HepG2 (cell line): Measurements from ENCODE around the gene TMEM116. TPM values are rescaled to one million over a fixed set of nuclear protein-coding genes. Genes with fewer than 3 reads are reported as not detected.

Experiments
- DRAP1 ChIP-seq: IDR thresholded peaks from 2 replicates; pipeline ENCODE4 v1.6.1; 2016; ENCODE audit warnings: missing genetic modification reagents, missing compliant biosample characterization
- FUBP1 ChIP-seq: sonication (generic); formaldehyde crosslinking; IDR thresholded peaks from 2 replicates; pipeline ENCODE4 v1.5.1; 2020; ENCODE audit warnings: missing genetic modification reagents, mild to moderate bottlenecking, borderline replicate concordance
- HOMEZ ChIP-seq: IDR thresholded peaks from 2 replicates; pipeline ENCODE4 v1.6.1; 2016; ENCODE audit warnings: low read depth
- KDM6A ChIP-seq: IDR thresholded peaks from 2 replicates; pipeline ENCODE4 v1.6.1; 2016; ENCODE audit warnings: low read depth
- MBNL3 ChIP-seq: fragments of 250-450 bp; sonication (Bioruptor Pico); conservative IDR thresholded peaks from 2 replicates; pipeline ENCODE4 v1.8.0; 2022; ENCODE audit warnings: mild to moderate bottlenecking, inconsistent platforms
- MLLT10 ChIP-seq: sonication (generic); formaldehyde crosslinking; IDR thresholded peaks from 2 replicates; pipeline ENCODE4 v1.4.0; 2020; ENCODE audit warnings: missing genetic modification reagents
- PHF8 ChIP-seq: sonication (generic); formaldehyde crosslinking; IDR thresholded peaks from 2 replicates; pipeline ENCODE4 v1.5.0; 2020; ENCODE audit warnings: missing genetic modification reagents
- PLRG1 ChIP-seq: fragments of 450-650 bp; conservative IDR thresholded peaks from 2 replicates; pipeline ENCODE4 v1.6.1; 2016
- RAD51 ChIP-seq: fragments of 450-650 bp; IDR thresholded peaks from 2 replicates; pipeline ENCODE4 v1.6.1; 2016; ENCODE audit warnings: borderline replicate concordance
- SKIL ChIP-seq: sonication (generic); formaldehyde crosslinking; IDR thresholded peaks from 2 replicates; pipeline ENCODE4 v1.8.0; 2022; ENCODE audit warnings: missing genetic modification reagents, mild to moderate bottlenecking, moderate library complexity, borderline replicate concordance
- THAP11 ChIP-seq: IDR thresholded peaks from 2 replicates; pipeline ENCODE4 v1.6.1; 2016; ENCODE audit warnings: missing biosample characterization, missing genetic modification reagents
- ZMYM2 ChIP-seq: sonication (generic); formaldehyde crosslinking; IDR thresholded peaks from 2 replicates; pipeline ENCODE4 v1.8.0; 2022; ENCODE audit warnings: mild to moderate bottlenecking, missing genetic modification reagents
- ZNF142 ChIP-seq: sonication (generic); formaldehyde crosslinking; IDR thresholded peaks from 2 replicates; pipeline ENCODE4 v1.4.0; 2020; ENCODE audit warnings: missing genetic modification reagents
- ZNF549 ChIP-seq: sonication (generic); formaldehyde crosslinking; IDR thresholded peaks from 2 replicates; pipeline ENCODE4 v1.5.0; 2020; ENCODE audit warnings: missing genetic modification reagents
- ZNF563 ChIP-seq: sonication (generic); formaldehyde crosslinking; IDR thresholded peaks from 2 replicates; pipeline ENCODE4 v1.8.0; 2022; ENCODE audit warnings: mild to moderate bottlenecking, moderate library complexity, missing genetic modification reagents
- ZNF580 ChIP-seq: IDR thresholded peaks from 2 replicates; pipeline ENCODE4 v1.6.1; 2016; ENCODE audit warnings: low read depth, borderline replicate concordance
- ZNF678 ChIP-seq: sonication (generic); formaldehyde crosslinking; IDR thresholded peaks from 2 replicates; pipeline ENCODE4 v1.4.0; 2020; ENCODE audit warnings: mild to moderate bottlenecking, missing genetic modification reagents
- polyA plus RNA-seq, 8 experiments: library from polyadenylated mRNA; depleted of rRNA in 3 of 8; stranded (reverse) in 7 of 8; unstranded in 1 of 8; fragments of >200 nt; fragmentation: Illumina TruSeq in 4 of 8; extraction: Trizol in 4 of 8; gene quantifications; 2 replicates each; pipeline versions ENCODE4 v1.2.1 to v1.2.3, GENCODE V29; 2011 to 2016; ENCODE audit warnings: low read depth in 4 of 8, missing spikeins in 1 of 8, mixed read lengths in 1 of 8; ENCODE audit not compliant: insufficient read depth in 1 of 8
- total RNA-seq, 5 experiments: library from RNA; depleted of rRNA; stranded (reverse); fragments of >200 nt; fragmentation: Illumina TruSeq; extraction: Trizol; gene quantifications; 2 replicates each; pipeline ENCODE4 v1.2.3, GENCODE V29; 2016; ENCODE audit warnings: low read depth in 1 of 5

Gene TMEM116
- total and polyA plus RNA-seq, 2 of the 13 experiments (the other 11 are each of a cell fraction or from before 2014, with no cell fraction given): 14.0 to 17.8 TPM

GRCh38 chr12:112013601-112014402, 837 bp upstream of the TMEM116 start (continued):
- peak; percentile 47; the same call in 1 of the 2 replicates for TF ChIP-seq SKIL (CRISPR knock-in tag)
- no peak for TF ChIP-seq ZMYM2 (CRISPR knock-in tag)
- TF ChIP-seq HOMEZ (CRISPR knock-in tag): no peak
- TF ChIP-seq DRAP1 (CRISPR knock-in tag): peak; percentile 68; the same call in 1 of the 2 replicates
- peak; percentile 95 for TF ChIP-seq ZNF678 (CRISPR knock-in tag)
- TF ChIP-seq KDM6A: no peak
- no peak for TF ChIP-seq ZNF563 (CRISPR knock-in tag)
- TF ChIP-seq MBNL3 (CRISPR knock-in tag): no peak
- TF ChIP-seq ZNF142: 0 out of 2 replicates have a peak, but pooled peaks have one; percentile 52
- TF ChIP-seq ZNF580 (CRISPR knock-in tag): peak; percentile 64; the same call in 1 of the 2 replicates
- peak; percentile 74 for TF ChIP-seq PHF8 (CRISPR knock-in tag)
- TF ChIP-seq PLRG1: no peak
- TF ChIP-seq MLLT10 (CRISPR knock-in tag): no peak
- TF ChIP-seq THAP11 (CRISPR knock-in tag): peak; percentile 70
- no peak for TF ChIP-seq RAD51
- TF ChIP-seq ZNF549 (CRISPR knock-in tag): peak; percentile 100
- no peak for TF ChIP-seq FUBP1 (CRISPR knock-in tag)
